Endothelial cell of umbilical vein (primary cell): ENCODE results near the gene HPX. TPM values are rescaled to one million over a fixed set of nuclear protein-coding genes. Genes with fewer than 3 reads are reported as not detected.

Source experiments
- BruUV-seq: library from RNA; stranded (reverse); fragments of 400-500 nt; replicated peaks from 2 replicates; lab custom pipeline; 2021; lab: Mats Ljungman, UMichigan
- CTCF ChIA-PET: fragments of 300-600, 350-600 bp; sonication (Branson Sonifier 250); formaldehyde crosslinking; loops from one replicate; lab custom pipeline; 2021; ENCODE audit warnings: antibody characterized with exemption, inconsistent platforms; lab: Charles Lee
- POLR2A ChIA-PET: fragments of 300-600, 350-600 bp; sonication (Branson Sonifier 250); formaldehyde crosslinking; loops from one replicate; lab custom pipeline; 2021; ENCODE audit warnings: antibody characterized with exemption, inconsistent platforms; lab: Charles Lee
- DNase-seq: peaks from one replicate; pipeline ENCODE4 v3.0.0-alpha.2; 2011; ENCODE audit warnings: low read depth, low spot score
- FAIRE-seq: peaks from 2 replicates; lab custom pipeline; 2011; peaks lifted over from hg19 to GRCh38; lab: Jason Lieb, UNC
- H2AFZ ChIP-seq: 2 replicates; pipeline ENCODE4 v1.6.0; 2012; ENCODE audit warnings: low read depth, low read length, control low read depth, inconsistent platforms
- H3K27ac ChIP-seq: 2 replicates; pipeline ENCODE4 v1.5.1; 2011; ENCODE audit warnings: low read depth, mild to moderate bottlenecking, control low read depth, low read length, moderate library complexity; ENCODE audit not compliant: insufficient read depth
- H3K27me3 ChIP-seq, 2 experiments: 2 replicates each; pipeline versions ENCODE4 v1.6.0 to v1.6.1; 2011; ENCODE audit warnings: low read length in 2 of 2, mixed read lengths in 1 of 2; ENCODE audit not compliant: control insufficient read depth in 2 of 2, insufficient read depth in 2 of 2
- H3K36me3 ChIP-seq, 2 experiments: 2 replicates in 1 of 2; 3 replicates in 1 of 2; pipeline ENCODE4 v1.5.1; 2011; ENCODE audit warnings: low read length in 2 of 2, mild to moderate bottlenecking in 1 of 2, moderate library complexity in 1 of 2; ENCODE audit not compliant: control insufficient read depth in 2 of 2, insufficient read depth in 2 of 2; ENCODE audit errors: extremely low read depth in 1 of 2
- H3K4me1 ChIP-seq: 3 replicates; pipeline ENCODE4 v1.5.1; 2011; ENCODE audit warnings: mild to moderate bottlenecking, low read length; ENCODE audit not compliant: control insufficient read depth, insufficient read depth; ENCODE audit errors: extremely low read depth
- H3K4me2 ChIP-seq: 2 replicates; pipeline ENCODE4 v1.6.1; 2011; ENCODE audit warnings: low read length, control low read depth, mixed read lengths; ENCODE audit not compliant: insufficient read depth
- H3K4me3 ChIP-seq, 3 experiments: fragments of 200-600 bp in 1 of 3; sonication (generic), shearing (Covaris generic) in 1 of 3; replicated peaks in 1 of 3; 2 replicates each; pipeline ENCODE4 v1.5.1; 2011 to 2016; ENCODE audit warnings: control low read depth in 3 of 3, low read length in 3 of 3, mild to moderate bottlenecking in 2 of 3, inconsistent platforms in 1 of 3, low read depth in 1 of 3, moderate library complexity in 1 of 3; ENCODE audit not compliant: insufficient read depth in 1 of 3
- H3K79me2 ChIP-seq: 2 replicates; pipeline ENCODE4 v1.6.0; 2012; ENCODE audit warnings: low read length, inconsistent platforms; ENCODE audit not compliant: control insufficient read depth, insufficient read depth
- H3K9ac ChIP-seq: replicated peaks from 2 replicates; pipeline ENCODE3; 2011; ENCODE audit warnings: low read length, control low read depth; ENCODE audit not compliant: insufficient read depth; ENCODE audit errors: extremely low read depth
- H3K9me1 ChIP-seq: replicated peaks from 3 replicates; pipeline ENCODE4 v1.6.0; 2011; ENCODE audit warnings: mild to moderate bottlenecking, low read length; ENCODE audit not compliant: control insufficient read depth, insufficient read depth; ENCODE audit errors: extremely low read depth
- H3K9me3 ChIP-seq: replicated peaks from 2 replicates; pipeline ENCODE4 v1.5.1; 2012; ENCODE audit warnings: low read length, inconsistent platforms; ENCODE audit not compliant: control insufficient read depth, insufficient read depth
- H4K20me1 ChIP-seq: replicated peaks from 2 replicates; pipeline ENCODE3; 2011; ENCODE audit warnings: mild to moderate bottlenecking, low read length; ENCODE audit not compliant: control insufficient read depth, insufficient read depth; ENCODE audit errors: extremely low read depth
- MYC ChIP-seq: IDR thresholded peaks from one replicate; pipeline ENCODE4 v1.6.1; 2011; ENCODE audit warnings: mild to moderate bottlenecking, low read depth, low read length
- POLR2AphosphoS5 ChIP-seq: IDR thresholded peaks from 2 replicates; pipeline ENCODE4 v1.6.1; 2012; ENCODE audit warnings: low read depth, mild to moderate bottlenecking, control low read depth, low read length, moderate library complexity; ENCODE audit not compliant: insufficient read depth
- dilution Hi-C: fragments of 300-500 bp; cut with MboI; formaldehyde crosslinking; loops from one replicate; pipeline ENCODE4 v1.15.0; 2019; ENCODE audit warnings: low sequenced_read_pairs; ENCODE audit not compliant: extremely low pct_ligation_motif_present
- intact Hi-C: fragments of 100-400 bp; cut with micrococcal nuclease; formaldehyde crosslinking; loops from one replicate; pipeline ENCODE4 v1.10.0; 2022
- polyA plus RNA-seq, 4 experiments: library from polyadenylated mRNA; depleted of rRNA in 3 of 4; stranded (reverse) in 3 of 4; unstranded in 1 of 4; fragments of >200 nt; gene quantifications; 2 replicates each; pipeline versions ENCODE4 v1.2.1 to v1.2.3, GENCODE V29; 2011 to 2012; ENCODE audit warnings: missing spikeins in 1 of 4
- total RNA-seq: library from RNA; stranded (reverse); gene quantifications from 2 replicates; pipeline ENCODE4 v1.2.3, GENCODE V29; 2021
- TF ChIP-seq, protein P1 (sequence below), 2 donors: IDR thresholded peaks; 1 replicate in 1 of 2; 2 replicates in 1 of 2; pipeline ENCODE4 v1.5.1; 2011; ENCODE audit warnings: low read length in 2 of 2, mild to moderate bottlenecking in 2 of 2, moderate library complexity in 2 of 2, control low read depth in 1 of 2, inconsistent platforms in 1 of 2, low read depth in 1 of 2; ENCODE audit not compliant: insufficient read depth in 1 of 2; ENCODE audit errors: extremely low read depth in 1 of 2
- TF ChIP-seq, protein P2 (sequence below): IDR thresholded peaks from 2 replicates; pipeline ENCODE4 v1.6.1; 2011; ENCODE audit not compliant: insufficient read depth, insufficient read length

HPX gene
- total and polyA plus RNA-seq, 2 donors (not counting 3 experiments of a cell fraction or from before 2014, with no cell fraction given), result 1.3 to 1.5 TPM

DNA sequence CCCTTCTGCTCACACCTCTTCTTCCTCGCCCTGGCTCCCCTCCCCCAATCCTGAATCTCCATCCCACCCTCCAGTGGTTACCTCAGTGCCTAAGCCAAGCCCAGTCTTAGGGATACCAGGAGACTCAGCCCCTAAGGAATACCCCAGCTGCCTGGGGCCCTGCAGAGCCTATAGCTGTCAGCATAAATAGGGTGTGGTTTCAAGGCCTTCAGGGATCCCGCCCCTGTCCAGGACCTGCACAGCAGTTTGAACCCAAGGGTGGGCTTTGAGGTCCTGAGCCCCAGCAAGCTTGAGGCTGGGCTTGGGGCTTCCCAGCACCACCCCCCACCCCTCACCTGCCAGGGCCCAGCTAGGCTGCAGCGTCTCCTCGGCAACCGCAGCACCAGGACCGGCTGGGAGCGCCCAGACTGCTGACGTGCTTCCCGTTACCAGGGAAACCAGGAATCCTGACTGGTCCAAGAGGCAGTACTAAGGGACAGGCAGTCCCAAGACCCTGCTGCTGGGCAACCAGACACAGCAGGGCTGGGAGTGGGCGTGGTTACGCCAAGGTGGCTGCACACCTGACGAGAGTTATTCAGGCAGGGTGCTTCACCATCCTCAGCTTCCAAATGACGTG is 35.6 kb downstream of the HPX start:
- Histone ChIP-seq H3K9me3 (no peaks in the 10 kb centered on the region), H3K79me2 (no peaks in the 10 kb centered on the region), H4K20me1 (no peaks in the 10 kb centered on the region), H3K4me2 (no peak overlapping the region), H3K36me3 (peaks cover 2 to 8% of the 10 kb centered on the region in 2 experiments), H3K9ac (no peak overlapping the region), H3K4me3 (no peak overlapping the region), H3K27me3 (no peaks in the 10 kb centered on the region), H2AFZ (no peak overlapping the region), H3K4me1 (no peaks in the 10 kb centered on the region), H3K9me1 (no peaks in the 10 kb centered on the region), H3K27ac (no peak overlapping the region)
- TF ChIP-seq, protein P1, sequence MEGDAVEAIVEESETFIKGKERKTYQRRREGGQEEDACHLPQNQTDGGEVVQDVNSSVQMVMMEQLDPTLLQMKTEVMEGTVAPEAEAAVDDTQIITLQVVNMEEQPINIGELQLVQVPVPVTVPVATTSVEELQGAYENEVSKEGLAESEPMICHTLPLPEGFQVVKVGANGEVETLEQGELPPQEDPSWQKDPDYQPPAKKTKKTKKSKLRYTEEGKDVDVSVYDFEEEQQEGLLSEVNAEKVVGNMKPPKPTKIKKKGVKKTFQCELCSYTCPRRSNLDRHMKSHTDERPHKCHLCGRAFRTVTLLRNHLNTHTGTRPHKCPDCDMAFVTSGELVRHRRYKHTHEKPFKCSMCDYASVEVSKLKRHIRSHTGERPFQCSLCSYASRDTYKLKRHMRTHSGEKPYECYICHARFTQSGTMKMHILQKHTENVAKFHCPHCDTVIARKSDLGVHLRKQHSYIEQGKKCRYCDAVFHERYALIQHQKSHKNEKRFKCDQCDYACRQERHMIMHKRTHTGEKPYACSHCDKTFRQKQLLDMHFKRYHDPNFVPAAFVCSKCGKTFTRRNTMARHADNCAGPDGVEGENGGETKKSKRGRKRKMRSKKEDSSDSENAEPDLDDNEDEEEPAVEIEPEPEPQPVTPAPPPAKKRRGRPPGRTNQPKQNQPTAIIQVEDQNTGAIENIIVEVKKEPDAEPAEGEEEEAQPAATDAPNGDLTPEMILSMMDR (IDR thresholded peaks at IDR 0.05; ENCODE audit: extremely low read depth in 1 of 2, insufficient read depth in 1 of 2, low read depth in 1 of 2, low read length in 2 of 2), result no peak
- TF ChIP-seq, protein P2, sequence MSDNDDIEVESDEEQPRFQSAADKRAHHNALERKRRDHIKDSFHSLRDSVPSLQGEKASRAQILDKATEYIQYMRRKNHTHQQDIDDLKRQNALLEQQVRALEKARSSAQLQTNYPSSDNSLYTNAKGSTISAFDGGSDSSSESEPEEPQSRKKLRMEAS, result no peak
- TF ChIP-seq MYC (no peak), POLR2AphosphoS5 (no peak)
- CTCF ChIA-PET, result interaction anchor here (1.0 kb wide), 1 partner anchor 39 kb away, joined by 4 read pairs; no protein-coding TSS in a partner anchor
- no TSS peak for BruUV-seq
- dilution Hi-C loops, result no loop called here
- intact Hi-C loops, result no loop called here
- FAIRE-seq, result no peak
- POLR2A ChIA-PET, result no interaction called here
- no peak for DNase-seq
